H9 (cell line): Measurements from ENCODE around the gene IL3RA. TPM values are rescaled to one million over a fixed set of nuclear protein-coding genes. Genes with fewer than 3 reads are reported as not detected.

Experiments used
- DNase-seq: peaks from one replicate; pipeline ENCODE4 v3.0.0-alpha.2; 2017
- H2AFZ ChIP-seq: one replicate; pipeline ENCODE4 v1.6.1; 2013; ENCODE audit warnings: mild to moderate bottlenecking, low read length, control low read depth, moderate library complexity
- H2AK5ac ChIP-seq: 2 replicates; pipeline ENCODE4 v1.6.1; 2013; ENCODE audit warnings: low read length, control low read depth, mixed read lengths; ENCODE audit not compliant: insufficient read length
- H2BK120ac ChIP-seq: one replicate; pipeline ENCODE4 v1.6.1; 2013; ENCODE audit warnings: low read depth, mild to moderate bottlenecking, low read length, control low read depth, inconsistent platforms; ENCODE audit not compliant: poor library complexity, severe bottlenecking
- H2BK12ac ChIP-seq: 2 replicates; pipeline ENCODE4 v1.6.1; 2013; ENCODE audit warnings: low read length, control low read depth, mixed read lengths, low read depth; ENCODE audit not compliant: insufficient read length
- H2BK15ac ChIP-seq: 2 replicates; pipeline ENCODE4 v1.6.1; 2013; ENCODE audit warnings: low read depth, low read length, control low read depth
- H2BK20ac ChIP-seq: one replicate; pipeline ENCODE4 v1.6.1; 2013; ENCODE audit warnings: low read depth, mild to moderate bottlenecking, low read length, control low read depth, inconsistent platforms; ENCODE audit not compliant: poor library complexity, severe bottlenecking
- H2BK5ac ChIP-seq: 2 replicates; pipeline ENCODE4 v1.6.1; 2013; ENCODE audit warnings: low read length, control low read depth, mixed read lengths; ENCODE audit not compliant: insufficient read length
- H3K14ac ChIP-seq: 2 replicates; pipeline ENCODE4 v1.6.1; 2013; ENCODE audit warnings: low read length, control low read depth; ENCODE audit not compliant: insufficient read depth
- H3K18ac ChIP-seq: 2 replicates; pipeline ENCODE4 v1.6.1; 2013; ENCODE audit warnings: low read depth, mild to moderate bottlenecking, mixed read lengths, low read length, control low read depth; ENCODE audit not compliant: insufficient read length
- H3K23ac ChIP-seq: 2 replicates; pipeline ENCODE4 v1.6.1; 2013; ENCODE audit warnings: low read length, control low read depth, mixed read lengths, low read depth; ENCODE audit not compliant: insufficient read length
- H3K23me2 ChIP-seq: 2 replicates; pipeline ENCODE4 v1.6.1; 2013; ENCODE audit warnings: low read depth, mild to moderate bottlenecking, mixed read lengths, low read length, control low read depth; ENCODE audit not compliant: insufficient read length, poor library complexity, severe bottlenecking
- H3K27ac ChIP-seq: 2 replicates; pipeline ENCODE4 v1.5.1; 2013; ENCODE audit warnings: low read length, control low read depth, mixed read lengths, low read depth; ENCODE audit not compliant: insufficient read length
- H3K27me3 ChIP-seq: 2 replicates; pipeline ENCODE4 v1.6.1; 2013; ENCODE audit warnings: low read length, control low read depth, inconsistent platforms; ENCODE audit not compliant: insufficient read depth
- H3K4ac ChIP-seq: 2 replicates; pipeline ENCODE4 v1.6.1; 2013; ENCODE audit warnings: low read depth, mild to moderate bottlenecking, control low read depth, inconsistent platforms, low read length, moderate library complexity
- H3K4me1 ChIP-seq: 2 replicates; pipeline ENCODE4 v1.6.1; 2013; ENCODE audit warnings: low read length, control low read depth, inconsistent platforms; ENCODE audit not compliant: insufficient read depth
- H3K4me2 ChIP-seq: 2 replicates; pipeline ENCODE4 v1.6.1; 2013; ENCODE audit warnings: low read length, control low read depth, mixed read lengths; ENCODE audit not compliant: insufficient read length, insufficient read depth
- H3K56ac ChIP-seq: 2 replicates; pipeline ENCODE4 v1.6.1; 2013; ENCODE audit warnings: low read depth, mild to moderate bottlenecking, mixed read lengths, low read length, control low read depth; ENCODE audit not compliant: insufficient read length
- H3K79me1 ChIP-seq: 2 replicates; pipeline ENCODE4 v1.6.1; 2013; ENCODE audit warnings: low read depth, mild to moderate bottlenecking, moderate library complexity, low read length, control low read depth, inconsistent platforms; ENCODE audit not compliant: insufficient read depth, poor library complexity, severe bottlenecking
- H3K79me2 ChIP-seq: 2 replicates; pipeline ENCODE4 v1.6.1; 2013; ENCODE audit warnings: low read length, control low read depth, inconsistent platforms; ENCODE audit not compliant: insufficient read depth
- H3K9ac ChIP-seq: 2 replicates; pipeline ENCODE4 v1.6.1; 2013; ENCODE audit warnings: low read length, control low read depth, mixed read lengths; ENCODE audit not compliant: insufficient read length; ENCODE audit errors: extremely low read depth
- H3K9me3 ChIP-seq: one replicate; pipeline ENCODE4 v1.6.1; 2013; ENCODE audit warnings: low read depth, low read length, inconsistent platforms; ENCODE audit not compliant: control insufficient read depth
- H3T11ph ChIP-seq: one replicate; pipeline ENCODE4 v1.6.1; 2013; ENCODE audit warnings: mild to moderate bottlenecking, low read length, control low read depth, inconsistent platforms
- H4K20me1 ChIP-seq: one replicate; pipeline ENCODE4 v1.6.1; 2013; ENCODE audit not compliant: control insufficient read depth, insufficient read length, insufficient read depth
- H4K5ac ChIP-seq: 2 replicates; pipeline ENCODE4 v1.6.1; 2013; ENCODE audit warnings: low read depth, mild to moderate bottlenecking, mixed read lengths, low read length, control low read depth; ENCODE audit not compliant: insufficient read length
- H4K8ac ChIP-seq: replicated peaks from 2 replicates; pipeline ENCODE4 v1.6.1; 2013; ENCODE audit warnings: low read length, control low read depth, mixed read lengths, low read depth; ENCODE audit not compliant: insufficient read length
- H4K91ac ChIP-seq: 2 replicates; pipeline ENCODE4 v1.6.1; 2013; ENCODE audit warnings: low read depth, mild to moderate bottlenecking, moderate library complexity, mixed read lengths, low read length, control low read depth; ENCODE audit not compliant: insufficient read length
- H3K27ac Mint-ChIP-seq, 3 experiments: 2 replicates in 2 of 3; 3 replicates in 1 of 3; pipeline ENCODE4 v1.8.0; 2020 to 2021; ENCODE audit warnings: mixed read lengths in 3 of 3, mild to moderate bottlenecking in 1 of 3, moderate library complexity in 1 of 3
- H3K27me3 Mint-ChIP-seq: 2 replicates; pipeline ENCODE4 v1.8.0; 2021; ENCODE audit warnings: low read depth, mild to moderate bottlenecking, moderate library complexity, mixed read lengths
- H3K36me3 Mint-ChIP-seq, 3 experiments: 2 replicates in 2 of 3; 3 replicates in 1 of 3; pipeline ENCODE4 v1.8.0; 2020 to 2021; ENCODE audit warnings: low read depth in 3 of 3, mixed read lengths in 3 of 3; ENCODE audit not compliant: insufficient read depth in 1 of 3
- H3K4me1 Mint-ChIP-seq, 2 experiments: 2 replicates each; pipeline ENCODE4 v1.8.0; 2020; ENCODE audit warnings: mixed read lengths in 2 of 2
- H3K4me3 Mint-ChIP-seq, 2 experiments: 2 replicates in 1 of 2; 3 replicates in 1 of 2; pipeline ENCODE4 v1.8.0; 2020 to 2021; ENCODE audit warnings: mild to moderate bottlenecking in 2 of 2, mixed read lengths in 2 of 2, moderate library complexity in 1 of 2
- H3K9me3 Mint-ChIP-seq, 2 experiments: 2 replicates in 1 of 2; 3 replicates in 1 of 2; pipeline ENCODE4 v1.8.0; 2020; ENCODE audit warnings: mild to moderate bottlenecking in 2 of 2, mixed read lengths in 2 of 2, moderate library complexity in 1 of 2
- WGBS: extraction: QIAGEN DNeasy Blood & Tissue Kit; methylation state at CpG from one replicate; pipeline ENCODE4 v1.1.7; 2013; ENCODE audit warnings: missing lambda C conversion rate, low lambda C conversion rate, mixed read lengths; ENCODE audit not compliant: insufficient read length; ENCODE audit errors: extremely low coverage; 5-methylcytosine and 5-hydroxymethylcytosine counted together
- total RNA-seq: library from RNA; stranded (reverse); gene quantifications from 2 replicates; pipeline ENCODE4 v1.2.1, GENCODE V29; 2021
- TF ChIP-seq, protein P1 (sequence below): fragments of 200-600 bp; sonication (generic); conservative IDR thresholded peaks from 3 replicates; pipeline ENCODE4 v1.8.0; 2021; ENCODE audit warnings: antibody characterized with exemption, mild to moderate bottlenecking

Gene IL3RA
- total RNA-seq, 1 experiment from 2014 or later: 0.24 TPM

DNA sequence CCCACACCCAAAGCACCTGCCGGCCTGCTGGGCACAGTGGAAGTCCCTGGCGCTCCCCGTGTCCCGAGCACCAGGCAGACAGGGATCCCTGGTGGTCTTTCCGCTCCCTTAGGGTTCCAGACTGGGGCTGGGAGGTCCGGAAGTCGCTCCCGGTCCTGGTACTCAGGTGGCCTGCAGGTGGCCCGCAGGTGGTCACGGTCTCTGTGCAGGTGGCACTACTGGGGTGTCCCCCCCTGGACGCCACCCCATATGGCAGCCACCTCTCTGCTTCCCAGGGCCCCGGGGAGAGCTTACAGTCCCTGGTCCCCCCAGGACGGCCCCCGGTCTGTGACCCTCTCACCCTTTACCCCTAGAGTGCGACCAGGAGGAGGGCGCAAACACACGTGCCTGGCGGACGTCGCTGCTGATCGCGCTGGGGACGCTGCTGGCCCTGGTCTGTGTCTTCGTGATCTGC, 41.7 kb downstream of the IL3RA start:
- Histone ChIP-seq H2BK12ac (no peak overlapping the region), H3K4me1 (no peaks in the 10 kb centered on the region; the same call in 1 of the 2 replicates), H3K9ac (no peak overlapping the region), H2AFZ (no peak overlapping the region), H3K27ac (no peak overlapping the region), H4K8ac (no peak overlapping the region), H3K9me3 (no peaks in the 10 kb centered on the region), H3K56ac (no peak overlapping the region), H4K20me1 (no peaks in the 10 kb centered on the region), H2BK120ac (no peak overlapping the region), H3K4ac (no peak overlapping the region), H2BK15ac (no peak overlapping the region), H3K4me2 (no peak overlapping the region), H3K23ac (no peak overlapping the region), H3K79me2 (no peaks in the 10 kb centered on the region), H4K5ac (no peak overlapping the region), H3K27me3 (no peaks in the 10 kb centered on the region), H3K14ac (no peak overlapping the region), H3K23me2 (no peaks in the 10 kb centered on the region), H2BK5ac (no peak overlapping the region), H3K79me1 (no peaks in the 10 kb centered on the region), H4K91ac (no peak overlapping the region), H2BK20ac (no peak overlapping the region), H2AK5ac (no peak overlapping the region), H3T11ph (no peak overlapping the region), H3K18ac (no peak overlapping the region)
- peaks cover 0 to 3% of the 10 kb centered on the region in 2 experiments; a peak in 1 of 5 replicates for H3K9me3 Mint-ChIP-seq
- no peak overlapping the region for H3K4me3 Mint-ChIP-seq
- TF ChIP-seq, protein P1, sequence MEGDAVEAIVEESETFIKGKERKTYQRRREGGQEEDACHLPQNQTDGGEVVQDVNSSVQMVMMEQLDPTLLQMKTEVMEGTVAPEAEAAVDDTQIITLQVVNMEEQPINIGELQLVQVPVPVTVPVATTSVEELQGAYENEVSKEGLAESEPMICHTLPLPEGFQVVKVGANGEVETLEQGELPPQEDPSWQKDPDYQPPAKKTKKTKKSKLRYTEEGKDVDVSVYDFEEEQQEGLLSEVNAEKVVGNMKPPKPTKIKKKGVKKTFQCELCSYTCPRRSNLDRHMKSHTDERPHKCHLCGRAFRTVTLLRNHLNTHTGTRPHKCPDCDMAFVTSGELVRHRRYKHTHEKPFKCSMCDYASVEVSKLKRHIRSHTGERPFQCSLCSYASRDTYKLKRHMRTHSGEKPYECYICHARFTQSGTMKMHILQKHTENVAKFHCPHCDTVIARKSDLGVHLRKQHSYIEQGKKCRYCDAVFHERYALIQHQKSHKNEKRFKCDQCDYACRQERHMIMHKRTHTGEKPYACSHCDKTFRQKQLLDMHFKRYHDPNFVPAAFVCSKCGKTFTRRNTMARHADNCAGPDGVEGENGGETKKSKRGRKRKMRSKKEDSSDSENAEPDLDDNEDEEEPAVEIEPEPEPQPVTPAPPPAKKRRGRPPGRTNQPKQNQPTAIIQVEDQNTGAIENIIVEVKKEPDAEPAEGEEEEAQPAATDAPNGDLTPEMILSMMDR: no peak
- H3K4me1 Mint-ChIP-seq: peaks cover 6 to 13% of the 10 kb centered on the region in 2 experiments
- whole genome bisulfite sequencing: no CpG with 5 or more reads among the region's 24 CpGs
- H3K36me3 Mint-ChIP-seq: peaks cover 3 to 18% (median 18%) of the 10 kb centered on the region in 3 experiments; a peak in 6 of 7 replicates
- no peak for DNase-seq
- H3K27ac Mint-ChIP-seq: peak overlapping the region in 1 of 3 experiments; percentile 55; a peak in 3 of 7 replicates
- H3K27me3 Mint-ChIP-seq: no peaks in the 10 kb centered on the region; the same call in 1 of the 2 replicates
